HG03342 (cell line): ENCODE data around the gene STXBP3.
A peak's percentile ranks its signal among the peaks of the same experiment; 100 is the strongest.

Source experiments
- ATAC-seq: cut with Tn5 transposase; IDR thresholded peaks from one replicate; pipeline ENCODE4 v1.9.1; 2021; ENCODE audit warnings: mild to moderate bottlenecking, moderate library complexity; ENCODE audit not compliant: unreplicated experiment

The STXBP3 gene

GRCh38 chr1:108792420-108792819 lies 45.9 kb downstream of the STXBP3 start:
- ATAC-seq = no peak

DNA sequence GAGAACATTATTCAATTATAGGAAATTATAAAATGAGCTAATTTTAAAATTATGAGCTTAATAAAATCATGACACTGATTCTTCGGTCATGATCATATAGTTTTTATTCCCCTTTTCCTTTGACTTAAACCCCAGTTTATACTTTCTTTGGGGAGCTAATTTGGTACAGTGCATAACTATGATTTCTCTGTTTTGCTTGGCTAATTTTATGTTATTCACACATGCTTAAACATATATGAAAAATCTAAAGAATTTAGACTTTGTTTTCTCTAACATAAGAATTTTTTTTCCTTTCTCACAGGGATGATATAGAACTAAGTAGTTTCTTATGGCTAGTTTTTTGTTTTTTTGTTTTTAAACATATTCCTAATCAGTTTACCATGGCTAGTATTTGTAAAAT lies 52.5 kb downstream of the STXBP3 start:
- ATAC-seq = no peak

- no peak for ATAC-seq
Measured at GRCh38 chr1:108801101-108801500, 54.6 kb downstream of the STXBP3 start.

- no peak for ATAC-seq
Measured at GRCh38 chr1:108803548-108803947, 57.1 kb downstream of the STXBP3 start.

DNA sequence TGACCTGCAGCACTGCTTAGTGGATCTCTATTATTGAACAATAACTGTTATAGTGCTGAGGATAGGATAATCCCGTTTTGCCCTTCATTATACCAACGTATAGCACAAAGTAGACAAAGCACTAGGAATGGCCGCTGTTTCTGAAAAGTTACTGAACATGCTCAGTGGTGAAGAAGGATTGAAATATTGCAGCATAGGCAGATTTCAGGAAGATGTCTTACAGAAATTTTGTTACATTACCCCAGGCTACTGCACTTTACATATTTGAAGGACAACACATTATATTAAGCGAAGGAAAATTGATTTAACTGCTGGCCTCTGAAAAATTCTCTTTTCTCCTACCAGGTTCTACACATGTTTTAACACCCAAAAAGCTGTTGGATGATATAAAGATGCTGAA lies 62.0 kb downstream of the STXBP3 start:
- no peak for ATAC-seq

GRCh38 chr1:108811611-108812010 lies 65.1 kb downstream of the STXBP3 start:
- no peak for ATAC-seq

GRCh38 chr1:108813326-108813725 lies 66.9 kb downstream of the STXBP3 start:
- no peak for ATAC-seq

GRCh38 chr1:108814343-108815125 lies 68.1 kb downstream of the STXBP3 start:
- ATAC-seq = no peak

- ATAC-seq = no peak
Measured at GRCh38 chr1:108815566-108815965, 69.1 kb downstream of the STXBP3 start.

DNA sequence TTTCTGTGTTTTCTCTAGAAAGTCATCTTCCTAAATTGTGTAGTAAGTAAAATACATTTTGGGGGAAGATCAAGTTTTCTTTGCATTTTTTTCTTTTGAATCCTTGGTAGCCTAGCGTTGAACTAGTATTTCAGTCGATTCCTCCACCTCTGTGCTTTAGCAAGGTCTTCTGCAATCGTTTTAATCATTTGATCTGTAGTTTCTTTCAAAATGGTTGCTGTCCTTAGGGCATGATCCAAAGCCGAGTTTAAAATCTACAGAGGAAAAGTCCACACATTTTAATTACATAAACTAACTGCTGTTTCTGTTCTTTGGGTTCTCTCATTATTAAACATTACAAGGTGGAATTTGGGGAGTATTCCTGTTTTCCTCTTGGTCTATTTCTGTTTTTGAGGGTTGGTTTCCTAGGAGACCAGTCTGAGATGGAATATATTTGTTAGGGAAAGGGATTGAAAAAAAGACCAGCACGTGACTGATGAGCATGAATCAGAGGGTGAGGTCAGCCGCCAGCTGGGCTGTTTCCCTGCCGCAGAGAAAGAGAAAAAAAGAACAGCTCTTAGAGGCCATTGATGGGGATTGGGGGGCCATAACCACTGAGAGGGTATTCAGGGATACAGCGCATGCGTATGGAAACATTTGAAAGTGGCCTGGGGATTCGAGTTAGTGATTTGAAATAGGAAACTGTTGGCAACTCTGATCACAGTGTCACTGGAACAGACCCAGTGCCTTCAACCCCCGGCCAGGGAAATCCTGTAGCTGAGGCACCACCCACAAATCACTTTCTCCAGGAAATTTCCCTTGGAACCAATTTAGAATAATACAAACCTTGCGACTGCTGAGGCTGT lies 69.8 kb downstream of the STXBP3 start:
- ATAC-seq = no peak

GRCh38 chr1:108817016-108817415 lies 70.5 kb downstream of the STXBP3 start:
- no peak for ATAC-seq

DNA sequence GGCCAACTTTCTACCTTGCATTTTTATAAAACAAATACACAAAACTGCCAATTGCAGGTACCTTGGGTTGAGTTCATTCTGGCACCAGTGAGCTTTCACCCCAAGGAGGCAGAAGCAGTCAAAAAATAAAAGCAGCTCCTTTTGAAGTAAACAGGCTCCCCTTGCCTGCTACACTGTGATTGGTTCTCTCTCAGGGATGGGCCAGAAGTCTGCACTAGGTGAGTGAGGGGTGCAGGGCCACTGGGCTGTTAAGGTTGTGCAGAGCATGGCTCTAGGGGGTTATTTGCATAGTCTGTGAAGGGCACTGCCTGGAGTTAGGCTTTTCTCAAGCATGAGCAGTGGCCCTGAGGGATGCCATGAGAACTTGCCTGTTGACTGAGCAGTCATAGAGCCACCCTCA lies 71.3 kb downstream of the STXBP3 start:
- ATAC-seq = no peak

DNA sequence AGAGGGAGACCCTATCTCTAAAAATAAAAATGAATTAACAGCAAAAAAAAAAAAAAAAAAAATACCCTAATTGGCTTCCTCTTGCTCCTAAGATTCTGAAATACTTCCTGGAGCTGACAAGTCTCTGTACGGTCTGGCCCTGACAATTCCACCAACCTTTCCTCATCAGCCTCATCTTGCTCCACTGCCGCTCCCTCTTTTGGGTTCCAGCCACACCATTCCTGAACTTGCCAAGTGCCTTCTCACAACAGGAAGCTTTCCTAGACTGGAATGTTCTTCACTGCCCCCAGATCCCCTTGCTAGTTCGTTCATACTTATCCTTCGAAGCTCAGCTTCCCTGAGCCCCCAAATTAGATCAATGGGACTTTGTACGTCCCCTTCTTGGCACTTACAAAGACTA lies 73.4 kb downstream of the STXBP3 start:
- no peak for ATAC-seq

- no peak for ATAC-seq
Measured at GRCh38 chr1:108823632-108824031, 77.2 kb downstream of the STXBP3 start.

- no peak for ATAC-seq
Measured at GRCh38 chr1:108824051-108824450, 77.6 kb downstream of the STXBP3 start.

DNA sequence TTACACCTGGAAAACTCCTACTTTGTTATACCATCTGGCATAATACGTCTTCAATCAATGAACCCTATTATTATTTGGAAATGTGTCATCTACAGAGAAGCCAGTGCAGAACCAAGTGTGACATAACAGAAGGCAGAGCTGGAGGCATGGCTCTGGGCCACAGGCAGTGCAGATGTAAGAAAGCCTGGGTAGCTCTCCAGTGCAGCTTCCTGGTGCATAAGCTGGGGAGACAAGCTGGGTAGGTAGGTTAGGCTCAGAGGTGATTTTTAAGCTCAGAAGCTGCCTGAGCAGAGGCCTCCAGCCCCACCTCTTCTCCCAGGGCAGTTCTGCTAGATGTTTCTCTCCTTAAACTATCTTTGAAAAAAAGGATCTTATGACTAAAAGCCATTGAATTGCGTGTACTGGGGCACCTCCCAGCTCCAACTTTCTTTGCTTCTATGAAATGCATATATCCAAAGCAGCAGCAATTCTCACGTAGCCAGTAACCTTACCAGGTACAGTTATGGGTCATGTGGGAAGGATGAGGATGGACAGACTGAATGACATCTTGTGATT lies 79.7 kb downstream of the STXBP3 start:
- no peak for ATAC-seq

GRCh38 chr1:108828074-108828961 lies 81.8 kb downstream of the STXBP3 start:
- peak; percentile 47 for ATAC-seq

GRCh38 chr1:108829498-108829916 lies 83.0 kb downstream of the STXBP3 start:
- no peak for ATAC-seq

GRCh38 chr1:108830119-108831008 lies 83.9 kb downstream of the STXBP3 start:
- ATAC-seq = no peak

- no peak for ATAC-seq
Measured at GRCh38 chr1:108831225-108831624, 84.8 kb downstream of the STXBP3 start.
